HCT116 (cell line): Measurements from ENCODE around the gene PVALEF. TPM values are rescaled to one million over a fixed set of nuclear protein-coding genes. Genes with fewer than 3 reads are reported as not detected.

ENCODE experiments used
- ATAC-seq: fragments of 200-7000 bp; cut with Tn5 transposase; 2 replicates; pipeline ENCODE4 v1.9.1; 2020; ENCODE audit warnings: mild to moderate bottlenecking, moderate library complexity
- BruUV-seq: library from RNA; stranded (reverse); fragments of 400-500 nt; replicated peaks from 2 replicates; lab custom pipeline; 2021; lab: Mats Ljungman, UMichigan
- CTCF ChIA-PET: fragments of 300-600 bp; sonication (Branson Sonifier 250); formaldehyde crosslinking; loops from one replicate; lab custom pipeline; 2021; ENCODE audit warnings: antibody characterized with exemption; lab: Charles Lee
- POLR2A ChIA-PET: fragments of 300-600, 350-600 bp; sonication (Branson Sonifier 250); formaldehyde crosslinking; loops from one replicate; lab custom pipeline; 2021; ENCODE audit warnings: antibody characterized with exemption; lab: Charles Lee
- RAD21 ChIA-PET, 2 experiments: fragments of 300-600 bp; sonication (Branson Sonifier 250); formaldehyde crosslinking; loops; one replicate each; lab custom pipeline; 2023; ENCODE audit warnings: low total read pairs in 2 of 2; ENCODE audit not compliant: uncharacterized antibody in 2 of 2, unreplicated experiment in 2 of 2, low non-redundant PET in 1 of 2; lab: Charles Lee
- DNase-seq: peaks from one replicate; pipeline ENCODE4 v3.0.0-alpha.2; 2010; ENCODE audit warnings: low read depth, low spot score
- H2AFZ ChIP-seq: fragments of 200-600 bp; shearing (Covaris generic), sonication (generic); 2 replicates; pipeline ENCODE4 v1.6.1; 2017; ENCODE audit warnings: low read depth, mixed run types, mixed read lengths, antibody characterized with exemption, low read length; ENCODE audit not compliant: poor library complexity, severe bottlenecking
- H3K27ac ChIP-seq: 2 replicates; pipeline ENCODE4 v1.5.1; 2012; ENCODE audit warnings: low read depth, low read length
- H3K27me3 ChIP-seq: fragments of 200-600 bp; sonication (generic); 2 replicates; pipeline ENCODE4 v1.6.1; 2016; ENCODE audit warnings: mixed run types, low read length, mixed read lengths; ENCODE audit not compliant: insufficient read depth
- H3K36me3 ChIP-seq, 2 experiments: fragments of 200-500 bp in 1 of 2; fragments of 200-600 bp in 1 of 2; sonication (Bioruptor generic) in 1 of 2; sonication (generic) in 1 of 2; 2 replicates each; pipeline versions ENCODE4 v1.5.1 to v1.6.1; 2014 to 2016; ENCODE audit warnings: low read length in 2 of 2, inconsistent platforms in 1 of 2, mixed read lengths in 1 of 2, mixed run types in 1 of 2; ENCODE audit not compliant: insufficient read depth in 2 of 2, control insufficient read depth in 1 of 2
- H3K4me1 ChIP-seq, 2 experiments: fragments of 200-600 bp in 1 of 2; sonication (generic) in 1 of 2; 2 replicates each; pipeline versions ENCODE4 v1.5.1 to v1.6.1; 2012 to 2017; ENCODE audit warnings: low read length in 2 of 2, inconsistent platforms in 1 of 2, mild to moderate bottlenecking in 1 of 2, mixed read lengths in 1 of 2, mixed run types in 1 of 2, moderate library complexity in 1 of 2; ENCODE audit not compliant: insufficient read depth in 2 of 2, control insufficient read depth in 1 of 2
- H3K4me2 ChIP-seq: fragments of 200-600 bp; sonication (generic); 2 replicates; pipeline ENCODE4 v1.6.1; 2017; ENCODE audit warnings: mixed run types, low read length, mixed read lengths
- H3K4me3 ChIP-seq, 2 experiments: fragments of 200-600 bp in 1 of 2; sonication (generic) in 1 of 2; replicated peaks in 1 of 2; 2 replicates each; pipeline ENCODE4 v1.5.1; 2011 to 2016; ENCODE audit warnings: low read length in 2 of 2, control low read depth in 1 of 2, low read depth in 1 of 2, mild to moderate bottlenecking in 1 of 2, mixed read lengths in 1 of 2, mixed run types in 1 of 2
- H3K79me2 ChIP-seq: fragments of 200-600 bp; sonication (generic); 2 replicates; pipeline ENCODE4 v1.6.1; 2017; ENCODE audit warnings: mild to moderate bottlenecking, mixed run types, low read length, moderate library complexity, mixed read lengths; ENCODE audit not compliant: insufficient read depth
- H3K9ac ChIP-seq: fragments of 200-600 bp; sonication (generic); 2 replicates; pipeline ENCODE4 v1.6.1; 2016; ENCODE audit warnings: low read length, mixed read lengths
- H3K9me2 ChIP-seq: fragments of 200-600 bp; sonication (generic), shearing (Covaris generic); 2 replicates; pipeline ENCODE4 v1.6.1; 2017; ENCODE audit warnings: mixed run types, mild to moderate bottlenecking, moderate library complexity; ENCODE audit not compliant: insufficient read depth
- H3K9me3 ChIP-seq, 2 experiments: fragments of 200-500 bp in 1 of 2; fragments of 200-600 bp in 1 of 2; sonication (Bioruptor generic) in 1 of 2; sonication (generic) in 1 of 2; 2 replicates each; pipeline ENCODE4 v1.6.1; 2014 to 2017; ENCODE audit warnings: low read length in 2 of 2, mixed read lengths in 2 of 2, inconsistent platforms in 1 of 2, low read depth in 1 of 2, mild to moderate bottlenecking in 1 of 2, mixed run types in 1 of 2, moderate library complexity in 1 of 2; ENCODE audit not compliant: control insufficient read depth in 1 of 2, insufficient read depth in 1 of 2
- H4K20me1 ChIP-seq: fragments of 200-600 bp; sonication (generic), shearing (Covaris generic); 2 replicates; pipeline ENCODE4 v1.6.1; 2017; ENCODE audit warnings: mixed run types, mild to moderate bottlenecking, moderate library complexity; ENCODE audit not compliant: insufficient read depth
- ELF1 ChIP-seq: IDR thresholded peaks from 2 replicates; pipeline ENCODE4 v1.6.1; 2012; ENCODE audit warnings: low read depth, borderline replicate concordance
- EZH2phosphoT487 ChIP-seq: fragments of 200-600 bp; IDR thresholded peaks from 2 replicates; pipeline ENCODE4 v1.6.1; 2018; ENCODE audit warnings: antibody characterized with exemption, borderline replicate concordance
- FOSL1 ChIP-seq: IDR thresholded peaks from 2 replicates; pipeline ENCODE4 v1.6.1; 2012; ENCODE audit warnings: low read depth
- JUND ChIP-seq: IDR thresholded peaks from 2 replicates; pipeline ENCODE4 v1.6.1; 2012
- POLR2A ChIP-seq: IDR thresholded peaks from 2 replicates; pipeline ENCODE4 v1.7.0; 2011; ENCODE audit warnings: borderline replicate concordance; ENCODE audit not compliant: insufficient read depth, insufficient read length; ENCODE audit errors: extremely low read depth
- POLR2AphosphoS5 ChIP-seq: IDR thresholded peaks from 2 replicates; pipeline ENCODE4 v1.6.1; 2011; ENCODE audit warnings: mild to moderate bottlenecking, low read depth, low read length, moderate library complexity
- RAD21 ChIP-seq: IDR thresholded peaks from 2 replicates; pipeline ENCODE4 v1.6.1; 2012; ENCODE audit warnings: low read depth, mild to moderate bottlenecking
- YY1 ChIP-seq: IDR thresholded peaks from 2 replicates; pipeline ENCODE4 v1.6.1; 2011; ENCODE audit warnings: low read length, low read depth, moderate library complexity, mild to moderate bottlenecking; ENCODE audit not compliant: insufficient replicate concordance; ENCODE audit errors: extremely low read depth
- intact Hi-C: fragments of 100-400 bp; cut with micrococcal nuclease; formaldehyde crosslinking; loops from 2 replicates; pipeline ENCODE4 v1.10.0; 2022
- total RNA-seq: library from RNA; stranded (reverse); gene quantifications from one replicate; pipeline ENCODE4 v1.2.1, GENCODE V29; 2021; ENCODE audit not compliant: unreplicated experiment
- TF ChIP-seq, protein P1 (sequence below), 3 experiments: fragments of 200-600 bp in 1 of 3; sonication (generic) in 1 of 3; IDR thresholded peaks in 2 of 3; conservative IDR thresholded peaks in 1 of 3; 2 replicates each; pipeline ENCODE4 v1.5.1; 2012 to 2017; ENCODE audit warnings: low read depth in 2 of 3, low read length in 2 of 3, antibody characterized with exemption in 1 of 3, borderline replicate concordance in 1 of 3, control low read depth in 1 of 3, mild to moderate bottlenecking in 1 of 3, mixed read lengths in 1 of 3, mixed run types in 1 of 3, moderate library complexity in 1 of 3; ENCODE audit not compliant: insufficient read depth in 1 of 3
- TF ChIP-seq, protein P2 (sequence below): IDR thresholded peaks from 2 replicates; pipeline ENCODE4 v1.6.1; 2012; ENCODE audit warnings: low read depth
- TF ChIP-seq, protein P3 (sequence below): IDR thresholded peaks from 2 replicates; pipeline ENCODE4 v1.6.1; 2012
- TF ChIP-seq, protein P4 (sequence below): IDR thresholded peaks from 2 replicates; pipeline ENCODE4 v1.6.1; 2011; ENCODE audit warnings: mild to moderate bottlenecking, low read length, moderate library complexity; ENCODE audit not compliant: insufficient replicate concordance; ENCODE audit errors: extremely low read depth

The PVALEF gene
- total RNA-seq, 1 experiment from 2014 or later = not detected

DNA sequence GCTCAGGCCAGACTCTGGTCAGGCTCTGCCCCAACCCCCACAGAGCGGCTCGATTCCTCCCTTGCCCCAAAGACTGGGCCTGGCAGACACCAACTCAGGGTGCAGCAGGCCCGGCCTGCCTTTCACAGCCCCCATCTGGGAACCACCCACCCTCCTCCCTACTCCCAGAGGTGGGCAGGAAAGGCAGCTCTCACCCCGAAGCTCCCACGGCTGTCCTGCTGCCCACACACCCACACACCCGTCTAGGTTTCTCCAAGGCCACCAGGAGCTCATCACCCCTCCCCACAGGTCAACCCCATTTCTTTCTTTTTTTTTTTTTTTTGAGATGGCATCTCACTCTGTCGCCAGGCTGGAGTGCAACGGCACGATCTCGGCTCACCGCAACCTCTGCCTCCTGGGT lies 53.7 kb downstream of the PVALEF start:
- H3K79me2 ChIP-seq = peaks cover 15% of the 10 kb centered on the region; the same call in 1 of the 2 replicates
- TF ChIP-seq ELF1 (no peak), EZH2phosphoT487 (no peak), FOSL1 (no peak), JUND (no peak), RAD21 (no peak), POLR2AphosphoS5 (no peak), POLR2A (no peak), YY1 (no peak)
- TF ChIP-seq, protein P1, sequence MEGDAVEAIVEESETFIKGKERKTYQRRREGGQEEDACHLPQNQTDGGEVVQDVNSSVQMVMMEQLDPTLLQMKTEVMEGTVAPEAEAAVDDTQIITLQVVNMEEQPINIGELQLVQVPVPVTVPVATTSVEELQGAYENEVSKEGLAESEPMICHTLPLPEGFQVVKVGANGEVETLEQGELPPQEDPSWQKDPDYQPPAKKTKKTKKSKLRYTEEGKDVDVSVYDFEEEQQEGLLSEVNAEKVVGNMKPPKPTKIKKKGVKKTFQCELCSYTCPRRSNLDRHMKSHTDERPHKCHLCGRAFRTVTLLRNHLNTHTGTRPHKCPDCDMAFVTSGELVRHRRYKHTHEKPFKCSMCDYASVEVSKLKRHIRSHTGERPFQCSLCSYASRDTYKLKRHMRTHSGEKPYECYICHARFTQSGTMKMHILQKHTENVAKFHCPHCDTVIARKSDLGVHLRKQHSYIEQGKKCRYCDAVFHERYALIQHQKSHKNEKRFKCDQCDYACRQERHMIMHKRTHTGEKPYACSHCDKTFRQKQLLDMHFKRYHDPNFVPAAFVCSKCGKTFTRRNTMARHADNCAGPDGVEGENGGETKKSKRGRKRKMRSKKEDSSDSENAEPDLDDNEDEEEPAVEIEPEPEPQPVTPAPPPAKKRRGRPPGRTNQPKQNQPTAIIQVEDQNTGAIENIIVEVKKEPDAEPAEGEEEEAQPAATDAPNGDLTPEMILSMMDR (IDR thresholded peaks at IDR 0.05 in 2 of 3, conservative IDR thresholded peaks at IDR 0.05 in 1 of 3; ENCODE audit: borderline replicate concordance in 1 of 3, insufficient read depth in 1 of 3, low read depth in 2 of 3, low read length in 2 of 3) = no peak
- TF ChIP-seq, protein P2, sequence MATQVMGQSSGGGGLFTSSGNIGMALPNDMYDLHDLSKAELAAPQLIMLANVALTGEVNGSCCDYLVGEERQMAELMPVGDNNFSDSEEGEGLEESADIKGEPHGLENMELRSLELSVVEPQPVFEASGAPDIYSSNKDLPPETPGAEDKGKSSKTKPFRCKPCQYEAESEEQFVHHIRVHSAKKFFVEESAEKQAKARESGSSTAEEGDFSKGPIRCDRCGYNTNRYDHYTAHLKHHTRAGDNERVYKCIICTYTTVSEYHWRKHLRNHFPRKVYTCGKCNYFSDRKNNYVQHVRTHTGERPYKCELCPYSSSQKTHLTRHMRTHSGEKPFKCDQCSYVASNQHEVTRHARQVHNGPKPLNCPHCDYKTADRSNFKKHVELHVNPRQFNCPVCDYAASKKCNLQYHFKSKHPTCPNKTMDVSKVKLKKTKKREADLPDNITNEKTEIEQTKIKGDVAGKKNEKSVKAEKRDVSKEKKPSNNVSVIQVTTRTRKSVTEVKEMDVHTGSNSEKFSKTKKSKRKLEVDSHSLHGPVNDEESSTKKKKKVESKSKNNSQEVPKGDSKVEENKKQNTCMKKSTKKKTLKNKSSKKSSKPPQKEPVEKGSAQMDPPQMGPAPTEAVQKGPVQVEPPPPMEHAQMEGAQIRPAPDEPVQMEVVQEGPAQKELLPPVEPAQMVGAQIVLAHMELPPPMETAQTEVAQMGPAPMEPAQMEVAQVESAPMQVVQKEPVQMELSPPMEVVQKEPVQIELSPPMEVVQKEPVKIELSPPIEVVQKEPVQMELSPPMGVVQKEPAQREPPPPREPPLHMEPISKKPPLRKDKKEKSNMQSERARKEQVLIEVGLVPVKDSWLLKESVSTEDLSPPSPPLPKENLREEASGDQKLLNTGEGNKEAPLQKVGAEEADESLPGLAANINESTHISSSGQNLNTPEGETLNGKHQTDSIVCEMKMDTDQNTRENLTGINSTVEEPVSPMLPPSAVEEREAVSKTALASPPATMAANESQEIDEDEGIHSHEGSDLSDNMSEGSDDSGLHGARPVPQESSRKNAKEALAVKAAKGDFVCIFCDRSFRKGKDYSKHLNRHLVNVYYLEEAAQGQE = no peak
- TF ChIP-seq, protein P3, sequence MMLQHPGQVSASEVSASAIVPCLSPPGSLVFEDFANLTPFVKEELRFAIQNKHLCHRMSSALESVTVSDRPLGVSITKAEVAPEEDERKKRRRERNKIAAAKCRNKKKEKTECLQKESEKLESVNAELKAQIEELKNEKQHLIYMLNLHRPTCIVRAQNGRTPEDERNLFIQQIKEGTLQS = no peak
- TF ChIP-seq, protein P4, sequence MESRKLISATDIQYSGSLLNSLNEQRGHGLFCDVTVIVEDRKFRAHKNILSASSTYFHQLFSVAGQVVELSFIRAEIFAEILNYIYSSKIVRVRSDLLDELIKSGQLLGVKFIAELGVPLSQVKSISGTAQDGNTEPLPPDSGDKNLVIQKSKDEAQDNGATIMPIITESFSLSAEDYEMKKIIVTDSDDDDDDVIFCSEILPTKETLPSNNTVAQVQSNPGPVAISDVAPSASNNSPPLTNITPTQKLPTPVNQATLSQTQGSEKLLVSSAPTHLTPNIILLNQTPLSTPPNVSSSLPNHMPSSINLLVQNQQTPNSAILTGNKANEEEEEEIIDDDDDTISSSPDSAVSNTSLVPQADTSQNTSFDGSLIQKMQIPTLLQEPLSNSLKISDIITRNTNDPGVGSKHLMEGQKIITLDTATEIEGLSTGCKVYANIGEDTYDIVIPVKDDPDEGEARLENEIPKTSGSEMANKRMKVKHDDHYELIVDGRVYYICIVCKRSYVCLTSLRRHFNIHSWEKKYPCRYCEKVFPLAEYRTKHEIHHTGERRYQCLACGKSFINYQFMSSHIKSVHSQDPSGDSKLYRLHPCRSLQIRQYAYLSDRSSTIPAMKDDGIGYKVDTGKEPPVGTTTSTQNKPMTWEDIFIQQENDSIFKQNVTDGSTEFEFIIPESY = no peak
- TF ChIP-seq, all 23 proteins: peak for 0
- H3K27ac ChIP-seq = no peak overlapping the region
- intact Hi-C loops = no loop called here
- H3K4me2 ChIP-seq = no peak overlapping the region
- H3K9ac ChIP-seq = no peak overlapping the region
- peaks cover 20 to 29% of the 10 kb centered on the region in 2 experiments for H3K4me1 ChIP-seq
- H3K4me3 ChIP-seq = no peak overlapping the region
- no peak overlapping the region for H2AFZ ChIP-seq
- ATAC-seq (no peak), DNase-seq (no peak)
- no peaks in the 10 kb centered on the region for H3K9me2 ChIP-seq
- H3K36me3 ChIP-seq = peaks cover 0 to 10% of the 10 kb centered on the region in 2 experiments; a peak in 2 of 4 replicates
- ChIA-PET RAD21 (no interaction called here), CTCF (no interaction called here), POLR2A (no interaction called here)
- BruUV-seq = no TSS peak
- H3K9me3 ChIP-seq = no peaks in the 10 kb centered on the region
- H3K27me3 ChIP-seq = no peaks in the 10 kb centered on the region
- H4K20me1 ChIP-seq = no peaks in the 10 kb centered on the region
